NOMO-1 treated with dmso at 0.1 percent for 144 hours (cell line): ENCODE data around the gene SHF.

ENCODE experiments used
- DNase-seq: peaks from one replicate; lab custom pipeline; 2025; ENCODE audit not compliant: unreplicated experiment; lab: John Stamatoyannopoulos, UW

SHF gene

GRCh38 chr15:45174069-45174468 lies 13.7 kb downstream of the SHF start:
- no peak for DNase-seq

- no peak for DNase-seq
Measured at GRCh38 chr15:45171912-45172311, 15.9 kb downstream of the SHF start.

- DNase-seq: peak; percentile 54
Measured at GRCh38 chr15:45169608-45170480, 17.9 kb downstream of the SHF start.

GRCh38 chr15:45168751-45169551 lies 18.8 kb downstream of the SHF start:
- DNase-seq: no peak

- DNase-seq: no peak
Measured at GRCh38 chr15:45168286-45168685, 19.5 kb downstream of the SHF start.

GRCh38 chr15:45167631-45168205 lies 20.0 kb downstream of the SHF start:
- no peak for DNase-seq

GRCh38 chr15:45166834-45167630 lies 20.7 kb downstream of the SHF start:
- peak; percentile 85 for DNase-seq

- DNase-seq: no peak
Measured at GRCh38 chr15:45165536-45165935, 22.2 kb downstream of the SHF start.

GRCh38 chr15:45164914-45165313 lies 22.9 kb downstream of the SHF start:
- no peak for DNase-seq

GRCh38 chr15:45163508-45163856 lies 24.3 kb downstream of the SHF start:
- DNase-seq: no peak

GRCh38 chr15:45162771-45163507 lies 24.8 kb downstream of the SHF start:
- peak; percentile 42 for DNase-seq

- DNase-seq: no peak
Measured at GRCh38 chr15:45161666-45162065, 26.1 kb downstream of the SHF start.

GRCh38 chr15:45157974-45158373 lies 29.8 kb downstream of the SHF start:
- no peak for DNase-seq

GRCh38 chr15:45156744-45157455 lies 30.9 kb downstream of the SHF start:
- DNase-seq: no peak

- no peak for DNase-seq
Measured at GRCh38 chr15:45155739-45156138, 32.0 kb downstream of the SHF start.

GRCh38 chr15:45151998-45152828 lies 35.6 kb downstream of the SHF start:
- DNase-seq: no peak

GRCh38 chr15:45150997-45151396 lies 36.8 kb downstream of the SHF start:
- DNase-seq: no peak

GRCh38 chr15:45150481-45150880 lies 37.3 kb downstream of the SHF start:
- DNase-seq: no peak

- no peak for DNase-seq
Measured at GRCh38 chr15:45149060-45149459, 38.7 kb downstream of the SHF start.
